Measurements from ENCODE around the gene SWT1. TPM values are rescaled to one million over a fixed set of nuclear protein-coding genes. Genes with fewer than 3 reads are reported as not detected.

The SWT1 gene
- total and polyA plus RNA-seq, 4 donors: 1.1 to 19.4 (median 3.3) TPM

- 95 to 99% methylated on average over 2 of the region's 2 CpGs for WGBS, 2 donors
- no peak for TF ChIP-seq CTCF (IDR thresholded peaks at IDR 0.05; ENCODE audit: control extremely low read depth, extremely low read depth)
- Histone ChIP-seq H3K27ac (ENCODE audit: low read depth in 1 of 2, low read length in 1 of 2) (no peak overlapping the region), H3K27me3 (ENCODE audit: control insufficient read depth in 3 of 3, insufficient read depth in 3 of 3, low read length in 2 of 3) (no peaks in the 10 kb centered on the region), H3K9me3 (ENCODE audit: control insufficient read depth in 4 of 4, insufficient read depth in 3 of 4, low read length in 3 of 4) (no peaks in the 10 kb centered on the region), H3K36me3 (ENCODE audit: control insufficient read depth in 4 of 4, insufficient read depth in 4 of 4, low read length in 4 of 4) (peaks cover 0 to 4% (median 2%) of the 10 kb centered on the region in 4 donors), H3K9ac (ENCODE audit: insufficient read depth in 1 of 2, low read length in 2 of 2) (no peak overlapping the region), H3K4me3 (no peak overlapping the region), H3K4me1 (ENCODE audit: control insufficient read depth in 5 of 5, insufficient read depth in 5 of 5, low read length in 5 of 5) (no peaks in the 10 kb centered on the region)
- no peak for DNase-seq
- no peak for ATAC-seq (ENCODE audit: insufficient read depth, low FRiP score)
These were observed 123.6 kb downstream of the SWT1 start for GRCh38 chr1:185280589-185280988.

GRCh38 chr1:185281245-185281644 lies 124.3 kb downstream of the SWT1 start:
- H3K27me3 ChIP-seq (ENCODE audit: control insufficient read depth in 3 of 3, insufficient read depth in 3 of 3, low read length in 2 of 3): no peaks in the 10 kb centered on the region
- no peak for ATAC-seq (ENCODE audit: insufficient read depth, low FRiP score)
- 65 to 66% methylated on average over 3 of the region's 3 CpGs for WGBS, 2 donors
- TF ChIP-seq CTCF (IDR thresholded peaks at IDR 0.05; ENCODE audit: control extremely low read depth, extremely low read depth): no peak
- no peaks in the 10 kb centered on the region for H3K9me3 ChIP-seq (ENCODE audit: control insufficient read depth in 4 of 4, insufficient read depth in 3 of 4, low read length in 3 of 4)
- H3K36me3 ChIP-seq (ENCODE audit: control insufficient read depth in 4 of 4, insufficient read depth in 4 of 4, low read length in 4 of 4): peaks cover 0 to 4% (median 2%) of the 10 kb centered on the region in 4 donors
- H3K9ac ChIP-seq (ENCODE audit: insufficient read depth in 1 of 2, low read length in 2 of 2): no peak overlapping the region
- no peak for DNase-seq
- no peak overlapping the region for H3K27ac ChIP-seq (ENCODE audit: low read depth in 1 of 2, low read length in 1 of 2)
- no peak overlapping the region for H3K4me3 ChIP-seq
- no peaks in the 10 kb centered on the region for H3K4me1 ChIP-seq (ENCODE audit: control insufficient read depth in 5 of 5, insufficient read depth in 5 of 5, low read length in 5 of 5)

- no peak for TF ChIP-seq CTCF (IDR thresholded peaks at IDR 0.05; ENCODE audit: control extremely low read depth, extremely low read depth)
- no peak overlapping the region for H3K27ac ChIP-seq (ENCODE audit: low read depth in 1 of 2, low read length in 1 of 2)
- H3K4me3 ChIP-seq: no peak overlapping the region
- peak in 2 of 3 donors; percentile 15 to 17 for DNase-seq
- ATAC-seq (ENCODE audit: insufficient read depth, low FRiP score): no peak
- H3K27me3 ChIP-seq (ENCODE audit: control insufficient read depth in 3 of 3, insufficient read depth in 3 of 3, low read length in 2 of 3): no peaks in the 10 kb centered on the region
- H3K36me3 ChIP-seq (ENCODE audit: control insufficient read depth in 4 of 4, insufficient read depth in 4 of 4, low read length in 4 of 4): peaks cover 0 to 4% (median 2%) of the 10 kb centered on the region in 4 donors
- no peaks in the 10 kb centered on the region for H3K9me3 ChIP-seq (ENCODE audit: control insufficient read depth in 4 of 4, insufficient read depth in 3 of 4, low read length in 3 of 4)
- no peaks in the 10 kb centered on the region for H3K4me1 ChIP-seq (ENCODE audit: control insufficient read depth in 5 of 5, insufficient read depth in 5 of 5, low read length in 5 of 5)
- no peak overlapping the region for H3K9ac ChIP-seq (ENCODE audit: insufficient read depth in 1 of 2, low read length in 2 of 2)
- 78 to 79% methylated on average over 2 of the region's 2 CpGs for WGBS, 2 donors
These were observed 127.1 kb downstream of the SWT1 start for GRCh38 chr1:185284116-185284515.
